DND-41 (cell line): Measurements from ENCODE around the gene ATP9B.

Experiments used
- EZH2 ChIP-seq: IDR thresholded peaks from 3 replicates; pipeline ENCODE4 v1.6.1; 2012; ENCODE audit warnings: borderline replicate concordance, low read depth, mild to moderate bottlenecking, moderate library complexity, low read length, inconsistent platforms; ENCODE audit not compliant: severe bottlenecking
- TF ChIP-seq, protein P1 (sequence below): IDR thresholded peaks from 2 replicates; pipeline ENCODE4 v1.5.1; 2012; ENCODE audit warnings: borderline replicate concordance, low read length, moderate library complexity, mild to moderate bottlenecking; ENCODE audit not compliant: poor library complexity, severe bottlenecking; ENCODE audit errors: extremely low read depth

DNA sequence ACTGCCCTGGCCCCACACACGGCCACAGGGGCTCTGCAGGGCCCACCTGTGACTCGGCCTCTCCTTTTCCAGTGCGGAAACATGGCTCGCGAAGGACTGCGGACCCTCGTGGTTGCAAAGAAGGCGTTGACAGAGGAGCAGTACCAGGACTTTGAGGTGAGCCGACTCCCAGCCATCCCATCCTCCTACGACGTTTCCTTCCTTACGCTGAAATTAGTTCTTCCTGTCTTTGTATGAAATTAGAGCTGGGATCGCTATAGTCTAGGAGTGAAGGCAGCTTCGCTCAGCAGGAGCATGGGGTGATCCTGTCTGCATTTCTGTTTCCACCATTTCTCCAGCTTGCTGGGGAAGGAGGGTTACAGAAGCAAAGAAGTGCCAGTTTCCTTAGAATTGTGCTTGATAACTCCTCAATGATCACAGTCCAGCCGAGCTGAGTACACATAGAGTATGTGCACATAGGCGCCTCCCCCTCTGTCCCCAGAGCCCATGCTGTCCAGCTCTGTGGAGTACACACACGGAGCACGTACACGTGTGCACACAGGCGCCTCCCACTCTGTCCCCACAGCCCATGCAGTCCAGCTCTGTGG, 267.5 kb downstream of the ATP9B start:
- TF ChIP-seq, protein P1, sequence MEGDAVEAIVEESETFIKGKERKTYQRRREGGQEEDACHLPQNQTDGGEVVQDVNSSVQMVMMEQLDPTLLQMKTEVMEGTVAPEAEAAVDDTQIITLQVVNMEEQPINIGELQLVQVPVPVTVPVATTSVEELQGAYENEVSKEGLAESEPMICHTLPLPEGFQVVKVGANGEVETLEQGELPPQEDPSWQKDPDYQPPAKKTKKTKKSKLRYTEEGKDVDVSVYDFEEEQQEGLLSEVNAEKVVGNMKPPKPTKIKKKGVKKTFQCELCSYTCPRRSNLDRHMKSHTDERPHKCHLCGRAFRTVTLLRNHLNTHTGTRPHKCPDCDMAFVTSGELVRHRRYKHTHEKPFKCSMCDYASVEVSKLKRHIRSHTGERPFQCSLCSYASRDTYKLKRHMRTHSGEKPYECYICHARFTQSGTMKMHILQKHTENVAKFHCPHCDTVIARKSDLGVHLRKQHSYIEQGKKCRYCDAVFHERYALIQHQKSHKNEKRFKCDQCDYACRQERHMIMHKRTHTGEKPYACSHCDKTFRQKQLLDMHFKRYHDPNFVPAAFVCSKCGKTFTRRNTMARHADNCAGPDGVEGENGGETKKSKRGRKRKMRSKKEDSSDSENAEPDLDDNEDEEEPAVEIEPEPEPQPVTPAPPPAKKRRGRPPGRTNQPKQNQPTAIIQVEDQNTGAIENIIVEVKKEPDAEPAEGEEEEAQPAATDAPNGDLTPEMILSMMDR: no peak
- TF ChIP-seq EZH2: no peak
